GM19023 (cell line): Measurements from ENCODE around the gene RASSF5.
"Not testable (repeated sequence)": the region's sequence is repeated elsewhere in the genome, so short reads cannot be mapped to it uniquely, and the experiment has no call there.

Experiments used
- ATAC-seq: cut with Tn5 transposase; IDR thresholded peaks from one replicate; pipeline ENCODE4 v1.9.1; 2021; ENCODE audit warnings: mild to moderate bottlenecking, moderate library complexity; ENCODE audit not compliant: unreplicated experiment

The RASSF5 gene

GRCh38 chr1:206476591-206476990 lies 30.7 kb upstream of the RASSF5 start:
- ATAC-seq, result no peak

GRCh38 chr1:206477110-206477509 lies 30.2 kb upstream of the RASSF5 start:
- no peak for ATAC-seq

GRCh38 chr1:206477581-206478380 lies 29.6 kb upstream of the RASSF5 start:
- ATAC-seq, result no peak

- ATAC-seq, result no peak
These were observed 28.6 kb upstream of the RASSF5 start for GRCh38 chr1:206478746-206479145.

GRCh38 chr1:206479183-206480125 lies 27.9 kb upstream of the RASSF5 start:
- no peak for ATAC-seq

GRCh38 chr1:206480211-206480610 lies 27.1 kb upstream of the RASSF5 start:
- ATAC-seq, result no peak

GRCh38 chr1:206482611-206483010 lies 24.7 kb upstream of the RASSF5 start:
- ATAC-seq, result no peak

- ATAC-seq, result not testable (repeated sequence)
These were observed 23.5 kb upstream of the RASSF5 start for GRCh38 chr1:206483864-206484263.

GRCh38 chr1:206484901-206485300 lies 22.4 kb upstream of the RASSF5 start:
- no peak for ATAC-seq

- ATAC-seq, result no peak
These were observed 20.1 kb upstream of the RASSF5 start for GRCh38 chr1:206486995-206487788.

GRCh38 chr1:206487970-206488369 lies 19.4 kb upstream of the RASSF5 start:
- ATAC-seq, result no peak

GRCh38 chr1:206488466-206488865 lies 18.9 kb upstream of the RASSF5 start:
- ATAC-seq, result no peak

GRCh38 chr1:206489980-206490770 lies 17.2 kb upstream of the RASSF5 start:
- no peak for ATAC-seq

GRCh38 chr1:206490771-206491405 lies 16.4 kb upstream of the RASSF5 start:
- ATAC-seq, result no peak

GRCh38 chr1:206491616-206492015 lies 15.7 kb upstream of the RASSF5 start:
- no peak for ATAC-seq

GRCh38 chr1:206492589-206492988 lies 14.7 kb upstream of the RASSF5 start:
- no peak for ATAC-seq

GRCh38 chr1:206493279-206493678 lies 14.1 kb upstream of the RASSF5 start:
- ATAC-seq, result no peak

GRCh38 chr1:206495011-206495461 lies 12.3 kb upstream of the RASSF5 start:
- ATAC-seq, result no peak

- ATAC-seq, result peak; percentile 24
These were observed 11.8 kb upstream of the RASSF5 start for GRCh38 chr1:206495493-206496046.
